ENCODE results near the gene COX7B.
"Not testable (repeated sequence)": the region's sequence is repeated elsewhere in the genome, so short reads cannot be mapped to it uniquely, and the experiment has no call there.

Gene COX7B

GRCh38 chrX:77918568-77918967 lies 19.3 kb downstream of the COX7B start:
- H3K9ac ChIP-seq (ENCODE audit: low read length), result no peak overlapping the region
- H3K36me3 ChIP-seq (replicated peaks; ENCODE audit: insufficient read depth, low read length), result no peaks in the 10 kb centered on the region
- H3K27ac ChIP-seq (ENCODE audit: low read length), result no peak overlapping the region

GRCh38 chrX:77919370-77919769 lies 20.1 kb downstream of the COX7B start:
- Histone ChIP-seq H3F3A (ENCODE audit: insufficient read depth, low read length) (peaks cover 12% of the 10 kb centered on the region), H3K79me2 (ENCODE audit: low read length) (peaks cover 92% of the 10 kb centered on the region)
- H3K4me3 ChIP-seq (ENCODE audit: low read length); H3K4me2 ChIP-seq (ENCODE audit: low read depth, low read length); DNase-seq; H3K4me1 ChIP-seq (ENCODE audit: low read length); H3K9me3 ChIP-seq (replicated peaks; ENCODE audit: insufficient read depth, low read length); H3K27me3 ChIP-seq (replicated peaks; ENCODE audit: insufficient read depth, low read length); H4K20me1 ChIP-seq (ENCODE audit: insufficient read depth, low read length); H3K9ac ChIP-seq (ENCODE audit: low read length); H3K9me2 ChIP-seq (replicated peaks; ENCODE audit: insufficient read depth, low read length); H3K36me3 ChIP-seq (replicated peaks; ENCODE audit: insufficient read depth, low read length); H3K27ac ChIP-seq (ENCODE audit: low read length); H2AFZ ChIP-seq (ENCODE audit: low read length): not testable (repeated sequence)

More at GRCh38 chrX:77918568-77918967, 19.3 kb downstream of the COX7B start:
- Histone ChIP-seq H3K27me3 (replicated peaks; ENCODE audit: insufficient read depth, low read length) (no peaks in the 10 kb centered on the region), H3K4me3 (ENCODE audit: low read length) (no peak overlapping the region), H3K4me2 (ENCODE audit: low read depth, low read length) (no peak overlapping the region), H3K4me1 (ENCODE audit: low read length) (peaks cover 6% of the 10 kb centered on the region), H3K9me2 (replicated peaks; ENCODE audit: insufficient read depth, low read length) (no peaks in the 10 kb centered on the region), H2AFZ (ENCODE audit: low read length) (no peak overlapping the region), H4K20me1 (ENCODE audit: insufficient read depth, low read length) (no peaks in the 10 kb centered on the region), H3K9me3 (replicated peaks; ENCODE audit: insufficient read depth, low read length) (no peaks in the 10 kb centered on the region), H3K79me2 (ENCODE audit: low read length) (peaks cover 89% of the 10 kb centered on the region), H3F3A (ENCODE audit: insufficient read depth, low read length) (peaks cover 12% of the 10 kb centered on the region)
- TF ChIP-seq, protein P1, sequence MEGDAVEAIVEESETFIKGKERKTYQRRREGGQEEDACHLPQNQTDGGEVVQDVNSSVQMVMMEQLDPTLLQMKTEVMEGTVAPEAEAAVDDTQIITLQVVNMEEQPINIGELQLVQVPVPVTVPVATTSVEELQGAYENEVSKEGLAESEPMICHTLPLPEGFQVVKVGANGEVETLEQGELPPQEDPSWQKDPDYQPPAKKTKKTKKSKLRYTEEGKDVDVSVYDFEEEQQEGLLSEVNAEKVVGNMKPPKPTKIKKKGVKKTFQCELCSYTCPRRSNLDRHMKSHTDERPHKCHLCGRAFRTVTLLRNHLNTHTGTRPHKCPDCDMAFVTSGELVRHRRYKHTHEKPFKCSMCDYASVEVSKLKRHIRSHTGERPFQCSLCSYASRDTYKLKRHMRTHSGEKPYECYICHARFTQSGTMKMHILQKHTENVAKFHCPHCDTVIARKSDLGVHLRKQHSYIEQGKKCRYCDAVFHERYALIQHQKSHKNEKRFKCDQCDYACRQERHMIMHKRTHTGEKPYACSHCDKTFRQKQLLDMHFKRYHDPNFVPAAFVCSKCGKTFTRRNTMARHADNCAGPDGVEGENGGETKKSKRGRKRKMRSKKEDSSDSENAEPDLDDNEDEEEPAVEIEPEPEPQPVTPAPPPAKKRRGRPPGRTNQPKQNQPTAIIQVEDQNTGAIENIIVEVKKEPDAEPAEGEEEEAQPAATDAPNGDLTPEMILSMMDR (IDR thresholded peaks at IDR 0.05; ENCODE audit: low read length), result no peak
- no peak for TF ChIP-seq EZH2 (optimal IDR thresholded peaks at IDR 0.05; ENCODE audit: low read depth, low read length)
- TF ChIP-seq EZH2phosphoT487 (IDR thresholded peaks at IDR 0.05; ENCODE audit: low read length), result no peak
- no peak for DNase-seq

DNA sequence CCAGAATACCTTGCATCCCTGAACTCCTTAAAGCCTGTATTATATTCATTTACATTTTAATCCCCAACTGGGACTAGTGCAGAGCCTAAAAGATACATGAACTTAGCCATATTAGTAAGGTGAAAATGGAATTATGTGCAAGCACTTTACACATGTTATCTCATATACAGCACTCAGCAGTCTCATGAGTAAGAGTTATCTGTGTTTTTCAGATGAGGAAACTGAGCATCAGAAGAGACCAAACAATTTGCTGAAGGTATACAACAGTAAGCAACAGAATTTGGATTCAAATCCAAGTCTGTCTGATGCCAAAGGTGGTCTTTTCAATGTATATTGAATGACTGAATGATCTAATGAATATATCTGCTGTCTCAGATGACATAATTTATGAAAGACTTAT lies 23.5 kb downstream of the COX7B start:
- no peak for DNase-seq
- H3K9me2 ChIP-seq (replicated peaks; ENCODE audit: insufficient read depth, low read length), result no peaks in the 10 kb centered on the region
- H3K79me2 ChIP-seq (ENCODE audit: low read length), result peaks cover 87% of the 10 kb centered on the region
- no peak for TF ChIP-seq EZH2phosphoT487 (IDR thresholded peaks at IDR 0.05; ENCODE audit: low read length)
- TF ChIP-seq, protein P1 (IDR thresholded peaks at IDR 0.05; ENCODE audit: low read length), result no peak
- TF ChIP-seq EZH2 (optimal IDR thresholded peaks at IDR 0.05; ENCODE audit: low read depth, low read length), result no peak
- no peak overlapping the region for H2AFZ ChIP-seq (ENCODE audit: low read length)
- H3K9ac ChIP-seq (ENCODE audit: low read length), result no peak overlapping the region
- H3F3A ChIP-seq (ENCODE audit: insufficient read depth, low read length), result 0 out of 2 replicates have a peak, but pooled peaks cover 4% of the 10 kb centered on the region
- H3K27ac ChIP-seq (ENCODE audit: low read length), result no peak overlapping the region
- no peaks in the 10 kb centered on the region for H3K36me3 ChIP-seq (replicated peaks; ENCODE audit: insufficient read depth, low read length)
- H3K27me3 ChIP-seq (replicated peaks; ENCODE audit: insufficient read depth, low read length), result no peaks in the 10 kb centered on the region
- no peaks in the 10 kb centered on the region for H4K20me1 ChIP-seq (ENCODE audit: insufficient read depth, low read length)
- no peaks in the 10 kb centered on the region for H3K9me3 ChIP-seq (replicated peaks; ENCODE audit: insufficient read depth, low read length)
- no peak overlapping the region for H3K4me2 ChIP-seq (ENCODE audit: low read depth, low read length)
- no peak overlapping the region for H3K4me3 ChIP-seq (ENCODE audit: low read length)
- peaks cover 5% of the 10 kb centered on the region; the same call in 1 of the 2 replicates for H3K4me1 ChIP-seq (ENCODE audit: low read length)

DNA sequence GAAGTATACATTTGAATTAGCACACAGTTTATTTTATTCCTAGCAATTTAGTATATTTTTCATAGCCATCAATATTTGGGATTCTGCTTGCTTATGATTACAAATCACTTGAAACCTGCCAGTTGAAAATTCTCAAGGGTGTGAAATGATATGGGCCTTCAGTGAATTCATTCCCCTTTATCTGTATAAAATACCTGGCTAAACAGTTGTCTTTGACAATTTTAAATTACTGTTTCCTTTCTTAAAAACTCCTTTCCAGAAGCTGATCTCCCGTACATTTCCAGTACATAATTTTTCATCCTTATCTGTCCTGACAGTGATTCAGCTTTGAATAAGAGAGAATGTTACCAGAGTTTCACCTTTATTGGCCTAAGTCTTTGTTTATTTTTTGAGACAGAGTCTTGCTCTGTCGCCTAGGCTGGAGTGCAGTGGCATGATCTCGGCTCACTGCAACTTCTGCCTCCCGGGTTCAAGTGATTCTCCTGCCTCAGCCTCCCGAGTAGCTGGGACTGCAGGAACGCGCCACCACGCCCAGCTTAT lies 25.1 kb downstream of the COX7B start:
- Histone ChIP-seq H3K4me2 (ENCODE audit: low read depth, low read length) (no peak overlapping the region), H3F3A (ENCODE audit: insufficient read depth, low read length) (0 out of 2 replicates have a peak, but pooled peaks cover 4% of the 10 kb centered on the region), H3K27ac (ENCODE audit: low read length) (no peak overlapping the region), H3K79me2 (ENCODE audit: low read length) (peaks cover 86% of the 10 kb centered on the region), H3K4me3 (ENCODE audit: low read length) (no peak overlapping the region), H3K36me3 (replicated peaks; ENCODE audit: insufficient read depth, low read length) (no peaks in the 10 kb centered on the region), H3K27me3 (replicated peaks; ENCODE audit: insufficient read depth, low read length) (no peaks in the 10 kb centered on the region), H3K9ac (ENCODE audit: low read length) (no peak overlapping the region), H3K9me2 (replicated peaks; ENCODE audit: insufficient read depth, low read length) (no peaks in the 10 kb centered on the region), H3K9me3 (replicated peaks; ENCODE audit: insufficient read depth, low read length) (no peaks in the 10 kb centered on the region), H2AFZ (ENCODE audit: low read length) (no peak overlapping the region), H4K20me1 (ENCODE audit: insufficient read depth, low read length) (no peaks in the 10 kb centered on the region), H3K4me1 (ENCODE audit: low read length) (peaks cover 5% of the 10 kb centered on the region; the same call in 1 of the 2 replicates)
- no peak for DNase-seq
- TF ChIP-seq, protein P1 (IDR thresholded peaks at IDR 0.05; ENCODE audit: low read length), result no peak
- TF ChIP-seq EZH2 (optimal IDR thresholded peaks at IDR 0.05; ENCODE audit: low read depth, low read length) (no peak), EZH2phosphoT487 (IDR thresholded peaks at IDR 0.05; ENCODE audit: low read length) (no peak)

Data from MM.1S (cell line).